Activated CD8-positive, alpha-beta T cell treated with anti-CD3 and anti-CD28 coated beads, Interleukin-2, amount 10 ng/mL, durations not matched to agents 7 days and 5 days (primary cell): ENCODE results near the gene EIF3K. TPM values are rescaled to one million over a fixed set of nuclear protein-coding genes. Genes with fewer than 3 reads are reported as not detected.
A peak's percentile ranks its signal among the peaks of the same experiment; 100 is the strongest.
"Not testable (repeated sequence)": the region's sequence is repeated elsewhere in the genome, so short reads cannot be mapped to it uniquely, and the experiment has no call there.

Experiments used
- ATAC-seq: fragments of 150-1000 bp; cut with Tn5 transposase; one replicate; pipeline ENCODE4 v1.10.0; 2021; ENCODE audit warnings: moderate library complexity
- CTCF ChIA-PET: fragments of 350-600 bp; sonication (Branson Sonifier 250); formaldehyde crosslinking; loops from one replicate; lab custom pipeline; 2021; ENCODE audit warnings: antibody characterized with exemption; lab: Charles Lee
- POLR2A ChIA-PET: fragments of 350-600 bp; sonication (Branson Sonifier 250); formaldehyde crosslinking; loops from one replicate; lab custom pipeline; 2021; ENCODE audit warnings: antibody characterized with exemption; lab: Charles Lee
- DNase-seq: peaks from one replicate; pipeline ENCODE4 v3.0.0-alpha.2; 2020
- H3K27ac Mint-ChIP-seq: one replicate; pipeline ENCODE4 v1.8.0; 2021; ENCODE audit warnings: mild to moderate bottlenecking, mixed read lengths
- H3K27me3 Mint-ChIP-seq: one replicate; pipeline ENCODE4 v1.8.0; 2021; ENCODE audit warnings: low read depth, mixed read lengths
- H3K36me3 Mint-ChIP-seq: one replicate; pipeline ENCODE4 v1.8.0; 2021; ENCODE audit warnings: low read depth, mixed read lengths
- H3K4me1 Mint-ChIP-seq: one replicate; pipeline ENCODE4 v1.8.0; 2021; ENCODE audit warnings: low read depth, mixed read lengths
- H3K4me3 Mint-ChIP-seq: one replicate; pipeline ENCODE4 v1.8.0; 2021; ENCODE audit warnings: mild to moderate bottlenecking, mixed read lengths
- H3K9me3 Mint-ChIP-seq: one replicate; pipeline ENCODE4 v1.8.0; 2022; ENCODE audit warnings: mixed read lengths; ENCODE audit not compliant: insufficient read depth
- total RNA-seq, 2 experiments: library from RNA; stranded (reverse); gene quantifications; one replicate each; pipeline ENCODE4 v1.2.3, GENCODE V29; 2021

Gene EIF3K
- total RNA-seq, 2 experiments from 2014 or later = 325 to 352 TPM

DNA sequence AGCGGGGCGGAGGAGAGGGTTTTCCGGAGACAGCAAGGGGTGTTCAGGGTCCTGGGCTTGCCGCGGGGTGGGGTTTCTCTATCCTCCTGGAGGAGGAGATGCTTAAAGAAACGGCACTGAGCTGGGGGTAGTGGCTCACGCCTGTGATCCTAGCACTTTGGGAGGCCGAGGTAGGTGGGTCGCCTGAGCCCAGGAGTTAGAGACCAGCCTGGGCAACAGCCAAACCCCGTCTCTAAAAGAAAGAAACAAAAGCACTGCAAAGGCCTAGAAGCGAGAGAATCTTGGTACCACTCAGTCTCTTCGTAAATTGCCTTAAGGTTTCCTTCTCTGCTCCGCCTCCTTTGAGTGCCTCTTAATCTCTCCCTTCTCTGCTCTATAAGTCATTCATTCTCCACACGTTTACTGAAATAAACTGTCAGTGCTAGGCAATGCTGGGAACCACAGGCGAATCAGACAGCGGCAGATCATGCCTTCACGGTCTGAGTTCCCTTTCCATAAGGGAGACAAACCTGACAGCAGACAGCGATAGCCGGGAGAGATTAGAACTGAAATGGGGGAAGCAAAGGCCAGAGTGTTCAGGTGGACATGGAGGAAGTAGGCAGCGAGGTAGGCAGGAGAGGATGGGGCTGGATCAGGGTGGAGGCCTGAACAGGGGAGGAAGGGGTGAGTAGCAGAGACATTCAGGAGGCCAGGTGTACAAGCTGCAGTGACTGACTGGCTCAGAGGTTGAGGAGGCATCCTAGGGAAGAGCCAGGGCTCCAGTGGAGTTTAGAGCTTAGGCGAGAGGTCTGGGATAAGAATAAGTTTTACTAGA, 580 bp downstream of the EIF3K start:
- DNase-seq (no peak), ATAC-seq (no peak)
- Mint-ChIP-seq H3K27ac (peak overlapping the region; percentile 99), H3K27me3 (no peaks in the 10 kb centered on the region), H3K4me1 (peaks cover 49% of the 10 kb centered on the region), H3K4me3 (peak overlapping the region; percentile 100), H3K36me3 (peaks cover 52% of the 10 kb centered on the region), H3K9me3 (no peaks in the 10 kb centered on the region)
- ChIA-PET CTCF (interaction anchor here (0.6 to 5.7 kb wide), 11 partner anchors 16 to 310 kb away, joined by 3 to 65 read pairs (median 6); partner anchors contain the start of genes ECH1, FAM98C, MRPS12 and NFKBIB), POLR2A (interaction anchor here (0.7 to 1.7 kb wide), 5 partner anchors 18 to 230 kb away, joined by 3 to 5 read pairs (median 3); no protein-coding TSS in a partner anchor)

DNA sequence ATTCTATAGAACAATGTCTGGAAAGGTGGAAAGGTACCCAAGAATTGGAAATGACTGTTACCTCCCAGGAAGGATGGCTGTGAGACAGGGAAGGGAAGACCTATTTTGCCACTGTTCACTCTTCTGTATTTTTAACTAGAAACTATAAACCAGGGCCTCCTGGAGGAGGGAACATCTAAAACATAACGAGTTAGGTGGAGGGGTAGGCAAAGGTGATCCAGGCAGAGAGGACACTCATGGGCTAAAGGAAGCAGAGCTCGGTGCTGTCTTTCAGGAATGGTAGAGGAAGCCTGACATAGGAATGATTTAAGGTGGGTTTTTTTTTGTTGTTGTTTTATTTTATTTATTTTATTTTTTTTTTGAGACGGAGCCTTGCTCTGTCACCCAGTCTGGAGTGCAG, 5.8 kb downstream of the EIF3K start:
- no peak overlapping the region for H3K27ac Mint-ChIP-seq
- no peaks in the 10 kb centered on the region for H3K9me3 Mint-ChIP-seq
- H3K27me3 Mint-ChIP-seq = no peaks in the 10 kb centered on the region
- DNase-seq (no peak), ATAC-seq (no peak)
- peaks cover 63% of the 10 kb centered on the region for H3K36me3 Mint-ChIP-seq
- peaks cover 12% of the 10 kb centered on the region for H3K4me1 Mint-ChIP-seq
- ChIA-PET CTCF (interaction anchor here (1.9 kb wide), 1 partner anchor 10 kb away, joined by 11 read pairs; no protein-coding TSS in a partner anchor), POLR2A (no interaction called here)
- no peak overlapping the region for H3K4me3 Mint-ChIP-seq

DNA sequence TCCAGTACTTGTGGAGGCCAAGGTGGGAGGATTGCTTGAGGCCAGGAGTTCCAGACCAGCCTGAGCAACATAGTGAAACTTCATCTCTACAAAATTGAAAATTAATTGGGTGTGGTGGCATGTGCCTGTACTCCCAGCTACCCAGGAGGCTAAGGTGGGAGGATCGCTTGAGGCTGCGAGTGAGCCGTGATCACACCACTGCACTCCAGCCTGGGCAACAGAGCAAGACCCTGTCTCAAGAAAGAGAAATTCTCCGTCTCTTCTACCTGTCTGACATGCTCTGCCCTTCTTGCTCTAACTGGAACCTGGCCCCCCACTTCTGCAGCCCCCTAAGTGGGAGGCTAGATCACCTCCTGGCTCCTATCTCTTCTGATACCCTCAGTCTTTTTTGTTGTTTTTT, 7.4 kb downstream of the EIF3K start:
- no peak for DNase-seq
- H3K27me3 Mint-ChIP-seq = no peaks in the 10 kb centered on the region
- ChIA-PET CTCF (interaction anchor here (1.9 kb wide), 1 partner anchor 8 kb away, joined by 11 read pairs; no protein-coding TSS in a partner anchor), POLR2A (no interaction called here)
- H3K4me1 Mint-ChIP-seq = peaks cover 4% of the 10 kb centered on the region
- no peak overlapping the region for H3K4me3 Mint-ChIP-seq
- no peaks in the 10 kb centered on the region for H3K9me3 Mint-ChIP-seq
- peaks cover 62% of the 10 kb centered on the region for H3K36me3 Mint-ChIP-seq
- ATAC-seq = no peak
- no peak overlapping the region for H3K27ac Mint-ChIP-seq

DNA sequence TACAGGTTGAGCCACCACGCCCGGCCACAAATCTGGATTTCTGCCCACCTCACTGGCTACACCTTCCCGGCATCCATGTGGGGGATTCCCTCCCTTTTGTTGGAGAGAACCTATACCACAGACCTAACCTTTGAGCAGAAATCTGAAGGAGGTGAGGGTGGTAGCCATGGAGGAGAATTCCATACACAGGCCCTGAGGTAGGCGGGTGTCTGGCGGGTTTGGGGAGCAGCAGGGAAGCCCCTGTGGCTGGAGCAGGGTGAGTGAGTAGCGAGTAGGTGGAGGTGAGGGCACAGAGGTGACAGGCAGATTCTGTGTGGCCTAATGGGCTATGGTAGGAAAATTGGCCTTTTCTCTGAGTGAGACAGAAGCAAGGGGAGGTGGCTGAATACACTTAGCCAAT, 10.6 kb downstream of the EIF3K start:
- Mint-ChIP-seq H3K27me3 (no peaks in the 10 kb centered on the region), H3K4me1 (peaks cover 4% of the 10 kb centered on the region), H3K4me3 (no peak overlapping the region), H3K36me3 (peaks cover 64% of the 10 kb centered on the region), H3K9me3 (no peaks in the 10 kb centered on the region), H3K27ac (no peak overlapping the region)
- CTCF ChIA-PET = interaction anchor here (0.7 to 1.2 kb wide), 2 partner anchors 84 to 91 kb away, joined by 3 read pairs; no protein-coding TSS in a partner anchor
- DNase-seq (no peak), ATAC-seq (no peak)
- POLR2A ChIA-PET = interaction anchor here (0.5 to 0.6 kb wide), 3 partner anchors 217 to 1307 kb away, joined by 3 to 4 read pairs (median 3); no protein-coding TSS in a partner anchor

DNA sequence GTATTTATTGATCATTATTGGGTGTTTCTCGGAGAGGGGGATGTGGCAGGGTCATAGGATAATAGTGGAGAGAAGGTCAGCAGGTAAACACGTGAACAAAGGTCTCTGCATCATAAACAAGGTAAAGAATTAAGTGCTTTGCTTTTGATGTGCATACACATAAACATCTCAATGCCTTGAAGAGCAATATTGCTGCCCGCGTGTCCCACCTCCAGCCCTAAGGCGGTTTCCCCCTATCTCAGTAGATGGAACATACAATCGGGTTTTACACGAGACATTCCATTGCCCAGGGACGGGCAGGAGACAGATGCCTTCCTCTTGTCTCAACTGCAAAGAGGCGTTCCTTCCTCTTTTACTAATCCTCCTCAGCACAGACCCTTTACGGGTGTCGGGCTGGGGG, 12.3 kb downstream of the EIF3K start:
- CTCF ChIA-PET, DNase-seq, H3K4me3 Mint-ChIP-seq, ATAC-seq, H3K27me3 Mint-ChIP-seq, H3K9me3 Mint-ChIP-seq, POLR2A ChIA-PET, H3K27ac Mint-ChIP-seq: not testable (repeated sequence)
- Mint-ChIP-seq H3K4me1 (peaks cover 20% of the 10 kb centered on the region), H3K36me3 (peaks cover 68% of the 10 kb centered on the region)

DNA sequence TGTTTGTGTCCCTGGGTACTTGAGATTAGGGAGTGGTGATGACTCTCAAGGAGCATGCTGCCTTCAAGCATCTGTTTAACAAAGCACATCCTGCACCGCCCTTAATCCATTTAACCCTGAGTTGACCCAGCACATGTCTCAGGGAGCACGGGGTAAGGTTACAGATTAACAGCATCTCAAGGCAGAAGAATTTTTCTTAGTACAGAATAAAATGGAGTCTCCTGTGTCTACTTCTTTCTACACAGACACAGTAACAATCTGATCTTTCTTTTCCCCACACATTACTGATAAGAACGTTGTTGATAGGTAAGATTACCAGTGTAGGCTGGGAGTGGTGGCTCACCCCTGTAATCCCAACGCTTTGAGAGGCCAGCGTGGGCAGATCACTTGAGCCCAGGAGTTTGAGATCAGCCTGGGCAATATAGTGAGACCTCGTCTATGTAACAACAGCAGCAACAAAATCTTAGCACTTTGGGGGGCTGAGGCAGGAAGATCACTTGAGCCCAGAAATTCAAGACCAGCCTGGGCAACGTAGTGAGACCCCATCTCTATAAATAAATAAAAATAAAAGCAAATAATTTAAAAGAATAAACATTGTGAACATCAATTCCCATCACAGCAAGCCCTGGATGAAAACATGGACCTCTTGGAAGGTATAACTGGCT, 13.0 kb downstream of the EIF3K start:
- DNase-seq, H3K27ac Mint-ChIP-seq, H3K9me3 Mint-ChIP-seq, ATAC-seq, POLR2A ChIA-PET, H3K4me3 Mint-ChIP-seq, H3K27me3 Mint-ChIP-seq: not testable (repeated sequence)
- Mint-ChIP-seq H3K36me3 (peaks cover 67% of the 10 kb centered on the region), H3K4me1 (peaks cover 26% of the 10 kb centered on the region)
- CTCF ChIA-PET = interaction anchor here (0.9 to 5.7 kb wide), 2 partner anchors 116 to 229 kb away, joined by 4 to 72 read pairs; no protein-coding TSS in a partner anchor

DNA sequence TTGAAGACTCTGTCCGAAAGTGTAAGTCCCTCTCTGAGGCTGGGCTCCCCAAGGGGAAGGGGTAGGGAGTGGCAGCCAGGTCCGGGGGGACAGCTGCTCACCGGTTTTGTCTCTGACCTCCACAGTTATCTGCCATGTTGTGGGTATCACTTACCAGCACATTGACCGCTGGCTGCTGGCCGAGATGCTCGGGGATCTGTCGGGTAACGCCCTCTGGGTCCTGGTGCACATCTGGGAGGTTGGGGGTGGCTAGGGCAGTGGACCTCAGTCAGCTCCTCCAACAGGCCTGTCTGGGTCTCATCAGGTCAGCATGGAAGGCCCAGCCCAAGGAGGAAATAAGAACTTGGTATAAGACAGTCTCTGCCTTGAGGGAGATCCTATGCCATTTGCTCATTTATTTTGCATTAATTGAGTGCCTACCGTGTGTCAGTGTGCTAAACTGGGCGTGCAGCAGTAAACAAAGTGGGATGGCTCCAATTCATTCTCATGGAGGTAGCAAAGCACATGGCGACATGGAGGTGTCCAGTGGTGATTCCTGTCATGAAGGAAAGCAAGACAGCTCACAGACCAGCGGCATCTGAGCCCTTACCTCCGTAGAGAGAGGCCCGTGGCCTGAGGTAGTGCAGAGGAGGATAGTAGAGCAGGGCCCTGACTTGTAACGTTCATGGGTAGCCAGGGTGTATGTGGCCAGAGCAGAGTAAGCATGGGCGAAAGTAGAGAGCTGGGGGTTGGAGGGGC, 13.7 kb downstream of the EIF3K start:
- ChIA-PET POLR2A (interaction anchor here (1.0 kb wide), 1 partner anchor 119 kb away, joined by 3 read pairs; no protein-coding TSS in a partner anchor), CTCF (interaction anchor here (0.9 to 6.2 kb wide), 4 partner anchors 13 to 230 kb away, joined by 4 to 72 read pairs (median 61); partner anchors contain the start of genes EIF3K, FAM98C and MAP4K1)
- Mint-ChIP-seq H3K36me3 (peaks cover 68% of the 10 kb centered on the region), H3K27me3 (no peaks in the 10 kb centered on the region), H3K9me3 (no peaks in the 10 kb centered on the region), H3K4me3 (no peak overlapping the region), H3K4me1 (peaks cover 32% of the 10 kb centered on the region), H3K27ac (peak overlapping the region; percentile 34)
- ATAC-seq = no peak
- DNase-seq = no peak

DNA sequence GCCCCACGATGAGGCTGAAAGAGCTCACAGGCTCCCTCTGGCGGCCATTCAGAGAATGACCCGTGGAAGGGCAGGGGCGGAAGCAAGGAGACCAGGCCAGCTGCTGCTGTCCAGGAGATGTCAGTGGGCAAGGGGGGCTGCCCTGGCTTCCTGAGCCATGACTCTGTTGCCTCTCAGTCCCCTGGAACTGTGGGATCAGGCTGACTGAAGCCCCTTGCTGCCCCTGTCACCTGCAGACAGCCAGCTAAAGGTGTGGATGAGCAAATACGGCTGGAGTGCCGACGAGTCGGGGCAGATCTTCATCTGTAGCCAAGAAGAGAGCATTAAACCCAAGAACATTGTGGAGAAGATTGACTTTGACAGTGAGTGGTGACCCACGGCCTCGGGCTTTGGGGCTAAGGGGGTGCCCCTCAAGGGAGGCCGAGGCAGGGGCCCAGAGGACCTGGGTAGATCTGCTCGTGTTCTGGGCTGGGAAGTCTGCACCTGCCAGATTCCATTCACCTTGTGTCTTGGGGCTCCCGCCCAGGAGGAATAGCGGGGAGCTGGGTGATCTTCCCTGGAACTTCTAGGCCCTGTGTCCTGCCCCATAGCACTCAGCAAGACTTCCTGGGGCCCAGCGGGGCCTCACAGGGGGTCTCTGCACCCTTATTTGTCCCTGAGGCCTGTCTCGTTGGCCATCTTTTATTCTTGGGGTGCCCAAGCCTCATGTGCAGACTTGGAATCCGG, 15.9 kb downstream of the EIF3K start:
- H3K36me3 Mint-ChIP-seq = peaks cover 50% of the 10 kb centered on the region
- peak overlapping the region; percentile 83 for H3K27ac Mint-ChIP-seq
- no peaks in the 10 kb centered on the region for H3K27me3 Mint-ChIP-seq
- ChIA-PET POLR2A (interaction anchor here (1.0 kb wide), 1 partner anchor 119 kb away, joined by 3 read pairs; no protein-coding TSS in a partner anchor), CTCF (interaction anchor here (0.7 to 6.2 kb wide), 40 partner anchors 9 to 335 kb away, joined by 3 to 72 read pairs (median 5); partner anchors contain the start of genes ACTN4, EIF3K, FAM98C and MAP4K1)
- ATAC-seq = peak; percentile 21
- H3K4me1 Mint-ChIP-seq = peaks cover 36% of the 10 kb centered on the region
- no peak overlapping the region for H3K4me3 Mint-ChIP-seq
- peak; percentile 81 for DNase-seq
- H3K9me3 Mint-ChIP-seq = no peaks in the 10 kb centered on the region

DNA sequence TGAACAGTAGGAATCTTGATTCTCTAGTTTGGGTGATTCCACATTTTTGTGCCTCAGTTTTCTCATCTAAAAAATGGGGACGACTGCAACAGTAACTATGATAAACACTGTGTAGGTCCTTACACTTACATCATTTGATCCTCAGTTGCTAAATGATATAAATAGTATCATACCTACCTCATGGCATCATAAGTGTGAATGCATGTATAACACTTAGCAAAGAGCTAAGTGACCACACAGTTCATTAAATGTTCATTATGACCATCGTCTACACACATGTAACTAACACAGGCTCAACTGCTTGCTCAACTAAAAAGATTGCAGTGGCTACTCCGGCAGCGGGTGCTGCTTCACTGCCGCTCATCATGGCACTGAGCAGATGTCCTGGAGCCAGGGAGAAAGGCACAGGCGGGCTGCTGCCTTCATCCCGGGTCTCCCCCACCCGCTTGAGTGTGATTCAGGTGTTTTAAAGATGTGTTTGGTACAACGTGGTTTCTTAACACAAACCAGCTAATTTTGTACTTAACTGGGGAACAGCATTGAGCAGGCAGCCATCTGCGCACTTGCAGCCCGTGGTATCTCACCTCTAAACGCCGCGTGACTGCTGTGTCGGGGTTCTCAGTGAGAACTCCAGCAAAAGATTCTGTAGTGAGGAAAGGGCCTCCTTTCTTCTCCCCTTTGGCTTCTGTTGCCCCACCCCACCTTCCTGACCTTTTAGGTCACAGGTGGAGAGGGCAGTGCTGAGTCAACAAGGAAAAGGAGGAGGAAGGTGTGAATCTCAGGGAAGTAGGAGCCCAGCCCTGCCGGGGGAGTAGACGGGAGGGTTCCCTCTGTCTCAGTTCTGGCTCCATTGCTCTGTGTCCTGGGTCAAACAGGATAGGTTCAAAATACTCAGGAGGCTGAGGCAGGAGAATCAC, 16.8 kb downstream of the EIF3K start:
- Mint-ChIP-seq H3K27ac (peak overlapping the region; percentile 77), H3K4me3 (no peak overlapping the region), H3K27me3 (no peaks in the 10 kb centered on the region), H3K9me3 (no peaks in the 10 kb centered on the region), H3K4me1 (peaks cover 40% of the 10 kb centered on the region), H3K36me3 (peaks cover 48% of the 10 kb centered on the region)
- ATAC-seq (no peak), DNase-seq (no peak)
- ChIA-PET POLR2A (interaction anchor here (1.0 kb wide), 1 partner anchor 120 kb away, joined by 3 read pairs; no protein-coding TSS in a partner anchor), CTCF (interaction anchor here (0.9 to 6.2 kb wide), 38 partner anchors 8 to 295 kb away, joined by 3 to 72 read pairs (median 5); partner anchors contain the start of genes ACTN4, EIF3K, FAM98C and GGN)

DNA sequence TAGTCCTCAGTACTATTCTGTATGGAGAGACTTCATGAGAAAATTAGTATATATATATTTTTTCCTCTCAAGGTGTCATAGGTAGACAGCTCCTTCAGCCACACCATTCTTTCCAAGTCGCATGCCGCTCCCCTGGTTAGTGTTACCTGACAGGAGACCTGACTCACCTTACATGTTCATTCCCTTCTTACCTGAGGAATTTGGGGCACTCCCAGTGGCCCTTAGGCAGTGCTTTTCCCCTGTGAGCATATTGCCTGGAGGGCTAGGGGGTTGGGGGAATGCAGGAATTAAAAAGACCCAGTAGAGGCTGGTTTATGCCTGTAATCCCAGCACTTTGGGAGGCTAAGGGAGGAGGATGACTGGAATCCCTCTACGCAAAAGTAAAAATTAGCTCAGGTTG, 19.5 kb downstream of the EIF3K start:
- DNase-seq (no peak), ATAC-seq (no peak)
- CTCF ChIA-PET = interaction anchor here (0.8 to 6.2 kb wide), 4 partner anchors 8 to 314 kb away, joined by 3 to 65 read pairs (median 10); partner anchors contain the start of genes ACTN4, EIF3K, MAP4K1 and MRPS12
- Mint-ChIP-seq H3K27ac (no peak overlapping the region), H3K4me3 (no peak overlapping the region), H3K36me3 (peaks cover 30% of the 10 kb centered on the region), H3K27me3 (no peaks in the 10 kb centered on the region), H3K9me3 (no peaks in the 10 kb centered on the region), H3K4me1 (peaks cover 43% of the 10 kb centered on the region)
- POLR2A ChIA-PET = no interaction called here
